HCT116 (cell line): ENCODE results near the gene PRRX1. TPM values are rescaled to one million over a fixed set of nuclear protein-coding genes. Genes with fewer than 3 reads are reported as not detected.

Experiments used
- ATAC-seq: fragments of 200-7000 bp; cut with Tn5 transposase; 2 replicates; pipeline ENCODE4 v1.9.1; 2020; ENCODE audit warnings: mild to moderate bottlenecking, moderate library complexity
- BruUV-seq: library from RNA; stranded (reverse); fragments of 400-500 nt; replicated peaks from 2 replicates; lab custom pipeline; 2021; lab: Mats Ljungman, UMichigan
- CTCF ChIA-PET: fragments of 300-600 bp; sonication (Branson Sonifier 250); formaldehyde crosslinking; loops from one replicate; lab custom pipeline; 2021; ENCODE audit warnings: antibody characterized with exemption; lab: Charles Lee
- POLR2A ChIA-PET: fragments of 300-600, 350-600 bp; sonication (Branson Sonifier 250); formaldehyde crosslinking; loops from one replicate; lab custom pipeline; 2021; ENCODE audit warnings: antibody characterized with exemption; lab: Charles Lee
- RAD21 ChIA-PET, 2 experiments: fragments of 300-600 bp; sonication (Branson Sonifier 250); formaldehyde crosslinking; loops; one replicate each; lab custom pipeline; 2023; ENCODE audit warnings: low total read pairs in 2 of 2; ENCODE audit not compliant: uncharacterized antibody in 2 of 2, unreplicated experiment in 2 of 2, low non-redundant PET in 1 of 2; lab: Charles Lee
- DNase-seq: peaks from one replicate; pipeline ENCODE4 v3.0.0-alpha.2; 2010; ENCODE audit warnings: low read depth, low spot score
- H2AFZ ChIP-seq: fragments of 200-600 bp; shearing (Covaris generic), sonication (generic); 2 replicates; pipeline ENCODE4 v1.6.1; 2017; ENCODE audit warnings: low read depth, mixed run types, mixed read lengths, antibody characterized with exemption, low read length; ENCODE audit not compliant: poor library complexity, severe bottlenecking
- H3K27ac ChIP-seq: 2 replicates; pipeline ENCODE4 v1.5.1; 2012; ENCODE audit warnings: low read depth, low read length
- H3K27me3 ChIP-seq: fragments of 200-600 bp; sonication (generic); 2 replicates; pipeline ENCODE4 v1.6.1; 2016; ENCODE audit warnings: mixed run types, low read length, mixed read lengths; ENCODE audit not compliant: insufficient read depth
- H3K36me3 ChIP-seq, 2 experiments: fragments of 200-500 bp in 1 of 2; fragments of 200-600 bp in 1 of 2; sonication (Bioruptor generic) in 1 of 2; sonication (generic) in 1 of 2; 2 replicates each; pipeline versions ENCODE4 v1.5.1 to v1.6.1; 2014 to 2016; ENCODE audit warnings: low read length in 2 of 2, inconsistent platforms in 1 of 2, mixed read lengths in 1 of 2, mixed run types in 1 of 2; ENCODE audit not compliant: insufficient read depth in 2 of 2, control insufficient read depth in 1 of 2
- H3K4me1 ChIP-seq, 2 experiments: fragments of 200-600 bp in 1 of 2; sonication (generic) in 1 of 2; 2 replicates each; pipeline versions ENCODE4 v1.5.1 to v1.6.1; 2012 to 2017; ENCODE audit warnings: low read length in 2 of 2, inconsistent platforms in 1 of 2, mild to moderate bottlenecking in 1 of 2, mixed read lengths in 1 of 2, mixed run types in 1 of 2, moderate library complexity in 1 of 2; ENCODE audit not compliant: insufficient read depth in 2 of 2, control insufficient read depth in 1 of 2
- H3K4me2 ChIP-seq: fragments of 200-600 bp; sonication (generic); 2 replicates; pipeline ENCODE4 v1.6.1; 2017; ENCODE audit warnings: mixed run types, low read length, mixed read lengths
- H3K4me3 ChIP-seq, 2 experiments: fragments of 200-600 bp in 1 of 2; sonication (generic) in 1 of 2; replicated peaks in 1 of 2; 2 replicates each; pipeline ENCODE4 v1.5.1; 2011 to 2016; ENCODE audit warnings: low read length in 2 of 2, control low read depth in 1 of 2, low read depth in 1 of 2, mild to moderate bottlenecking in 1 of 2, mixed read lengths in 1 of 2, mixed run types in 1 of 2
- H3K79me2 ChIP-seq: fragments of 200-600 bp; sonication (generic); 2 replicates; pipeline ENCODE4 v1.6.1; 2017; ENCODE audit warnings: mild to moderate bottlenecking, mixed run types, low read length, moderate library complexity, mixed read lengths; ENCODE audit not compliant: insufficient read depth
- H3K9ac ChIP-seq: fragments of 200-600 bp; sonication (generic); 2 replicates; pipeline ENCODE4 v1.6.1; 2016; ENCODE audit warnings: low read length, mixed read lengths
- H3K9me2 ChIP-seq: fragments of 200-600 bp; sonication (generic), shearing (Covaris generic); 2 replicates; pipeline ENCODE4 v1.6.1; 2017; ENCODE audit warnings: mixed run types, mild to moderate bottlenecking, moderate library complexity; ENCODE audit not compliant: insufficient read depth
- H3K9me3 ChIP-seq, 2 experiments: fragments of 200-500 bp in 1 of 2; fragments of 200-600 bp in 1 of 2; sonication (Bioruptor generic) in 1 of 2; sonication (generic) in 1 of 2; 2 replicates each; pipeline ENCODE4 v1.6.1; 2014 to 2017; ENCODE audit warnings: low read length in 2 of 2, mixed read lengths in 2 of 2, inconsistent platforms in 1 of 2, low read depth in 1 of 2, mild to moderate bottlenecking in 1 of 2, mixed run types in 1 of 2, moderate library complexity in 1 of 2; ENCODE audit not compliant: control insufficient read depth in 1 of 2, insufficient read depth in 1 of 2
- H4K20me1 ChIP-seq: fragments of 200-600 bp; sonication (generic), shearing (Covaris generic); 2 replicates; pipeline ENCODE4 v1.6.1; 2017; ENCODE audit warnings: mixed run types, mild to moderate bottlenecking, moderate library complexity; ENCODE audit not compliant: insufficient read depth
- CEBPB ChIP-seq: IDR thresholded peaks from 2 replicates; pipeline ENCODE4 v1.6.1; 2012; ENCODE audit warnings: low read depth
- CTCF ChIP-seq, 3 experiments: fragments of 200-600 bp in 1 of 3; sonication (generic) in 1 of 3; IDR thresholded peaks in 2 of 3; conservative IDR thresholded peaks in 1 of 3; 2 replicates each; pipeline ENCODE4 v1.5.1; 2012 to 2017; ENCODE audit warnings: low read depth in 2 of 3, low read length in 2 of 3, antibody characterized with exemption in 1 of 3, borderline replicate concordance in 1 of 3, control low read depth in 1 of 3, mild to moderate bottlenecking in 1 of 3, mixed read lengths in 1 of 3, mixed run types in 1 of 3, moderate library complexity in 1 of 3; ENCODE audit not compliant: insufficient read depth in 1 of 3
- EGR1 ChIP-seq: IDR thresholded peaks from 2 replicates; pipeline ENCODE4 v1.6.1; 2012; ENCODE audit warnings: low read depth
- ELF1 ChIP-seq: IDR thresholded peaks from 2 replicates; pipeline ENCODE4 v1.6.1; 2012; ENCODE audit warnings: low read depth, borderline replicate concordance
- EZH2 ChIP-seq: fragments of 200-600 bp; sonication (generic); IDR thresholded peaks from 2 replicates; pipeline ENCODE4 v1.6.1; 2017; ENCODE audit warnings: antibody characterized with exemption, mixed run types
- FOSL1 ChIP-seq: IDR thresholded peaks from 2 replicates; pipeline ENCODE4 v1.6.1; 2012; ENCODE audit warnings: low read depth
- JUND ChIP-seq: IDR thresholded peaks from 2 replicates; pipeline ENCODE4 v1.6.1; 2012
- POLR2A ChIP-seq: IDR thresholded peaks from 2 replicates; pipeline ENCODE4 v1.7.0; 2011; ENCODE audit warnings: borderline replicate concordance; ENCODE audit not compliant: insufficient read depth, insufficient read length; ENCODE audit errors: extremely low read depth
- POLR2AphosphoS5 ChIP-seq: IDR thresholded peaks from 2 replicates; pipeline ENCODE4 v1.6.1; 2011; ENCODE audit warnings: mild to moderate bottlenecking, low read depth, low read length, moderate library complexity
- RAD21 ChIP-seq: IDR thresholded peaks from 2 replicates; pipeline ENCODE4 v1.6.1; 2012; ENCODE audit warnings: low read depth, mild to moderate bottlenecking
- REST ChIP-seq: IDR thresholded peaks from 2 replicates; pipeline ENCODE4 v1.6.1; 2012; ENCODE audit warnings: low read depth
- SIN3A ChIP-seq: IDR thresholded peaks from 2 replicates; pipeline ENCODE4 v1.6.1; 2012; ENCODE audit warnings: low read depth
- SRF ChIP-seq: IDR thresholded peaks from 2 replicates; pipeline ENCODE4 v1.6.1; 2012; ENCODE audit warnings: low read depth
- TCF7L2 ChIP-seq: IDR thresholded peaks from 2 replicates; pipeline ENCODE4 v1.7.0; 2011; ENCODE audit warnings: borderline replicate concordance, inconsistent platforms; ENCODE audit not compliant: insufficient read depth, insufficient read length; ENCODE audit errors: extremely low read depth
- ZNF274 ChIP-seq: fragments of 200-500 bp; sonication (Bioruptor generic); IDR thresholded peaks from 2 replicates; pipeline ENCODE4 v1.6.1; 2014; ENCODE audit warnings: mild to moderate bottlenecking, low read depth, low read length, inconsistent platforms
- intact Hi-C: fragments of 100-400 bp; cut with micrococcal nuclease; formaldehyde crosslinking; loops from 2 replicates; pipeline ENCODE4 v1.10.0; 2022
- total RNA-seq: library from RNA; stranded (reverse); gene quantifications from one replicate; pipeline ENCODE4 v1.2.1, GENCODE V29; 2021; ENCODE audit not compliant: unreplicated experiment
- TF ChIP-seq, protein P1 (sequence below): IDR thresholded peaks from 2 replicates; pipeline ENCODE4 v1.6.1; 2012

PRRX1 gene
- total RNA-seq, 1 experiment from 2014 or later: 0.37 TPM

DNA sequence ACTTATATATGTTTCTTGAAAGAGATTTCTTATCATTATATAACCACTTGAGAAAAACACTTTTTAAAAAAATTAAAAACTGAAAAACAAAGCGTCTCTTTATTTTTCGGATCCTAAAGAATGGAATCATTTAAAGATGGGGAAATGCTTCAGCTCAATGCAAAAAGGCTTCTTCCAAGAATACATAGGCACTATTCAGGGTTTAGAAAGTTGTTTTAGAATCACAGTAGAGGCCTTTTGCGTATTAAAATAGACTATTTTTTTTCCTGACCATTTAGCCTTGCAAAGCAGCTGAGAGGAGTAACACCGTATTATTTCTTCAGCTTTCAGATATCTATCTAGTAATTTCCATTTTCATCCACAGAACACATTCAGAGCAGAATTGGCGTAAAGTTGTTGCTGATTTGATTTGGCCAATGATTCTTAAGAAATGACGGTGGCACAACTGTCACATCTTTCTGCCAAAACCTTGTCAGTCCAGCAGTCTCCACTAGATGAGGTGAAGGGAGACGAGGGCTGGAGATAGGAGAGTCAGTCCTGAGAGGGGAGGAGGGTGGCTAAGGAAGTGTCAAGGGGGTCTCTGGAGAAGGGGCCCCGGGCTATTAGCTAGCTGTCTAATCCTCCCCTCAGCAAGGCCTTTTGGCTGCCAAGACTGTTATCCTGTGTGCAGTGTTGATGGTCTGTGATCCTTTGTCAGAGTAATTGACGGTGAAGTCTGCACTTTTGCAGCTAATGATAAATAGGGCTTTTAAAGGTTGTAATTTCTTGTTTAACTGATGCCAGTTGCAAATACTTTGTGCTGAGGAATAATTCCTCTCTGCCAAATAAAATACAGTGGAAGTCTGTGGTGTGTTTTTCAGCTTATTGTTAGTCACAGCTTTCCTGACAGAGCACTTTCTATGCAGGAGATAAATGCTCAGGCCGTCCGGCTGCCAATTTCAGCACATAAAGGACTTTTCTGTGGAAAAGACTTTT, 34.7 kb downstream of the PRRX1 start:
- no peaks in the 10 kb centered on the region for H3K27me3 ChIP-seq
- no peaks in the 10 kb centered on the region for H3K9me3 ChIP-seq
- ATAC-seq (no peak), DNase-seq (no peak)
- H2AFZ ChIP-seq: no peak overlapping the region
- H3K4me1 ChIP-seq: no peaks in the 10 kb centered on the region
- ChIA-PET RAD21 (no interaction called here), POLR2A (no interaction called here), CTCF (interaction anchor here (0.9 to 2.0 kb wide), 2 partner anchors 8 to 9 kb away, joined by 3 to 8 read pairs; no protein-coding TSS in a partner anchor)
- H3K4me2 ChIP-seq: no peak overlapping the region
- H3K36me3 ChIP-seq: no peaks in the 10 kb centered on the region
- no peaks in the 10 kb centered on the region for H3K79me2 ChIP-seq
- no TSS peak for BruUV-seq
- no peak overlapping the region for H3K4me3 ChIP-seq
- intact Hi-C loops: no loop called here
- no peak overlapping the region for H3K9ac ChIP-seq
- no peaks in the 10 kb centered on the region for H4K20me1 ChIP-seq
- H3K9me2 ChIP-seq: no peaks in the 10 kb centered on the region
- H3K27ac ChIP-seq: no peak overlapping the region
- TF ChIP-seq POLR2A (no peak), SRF (no peak), CEBPB (no peak), CTCF (IDR thresholded peaks at IDR 0.05 in 2 of 3, conservative IDR thresholded peaks at IDR 0.05 in 1 of 3; ENCODE audit: borderline replicate concordance in 1 of 3, insufficient read depth in 1 of 3, low read depth in 2 of 3, low read length in 2 of 3) (no peak), FOSL1 (no peak), ZNF274 (no peak), ELF1 (no peak), TCF7L2 (no peak), EZH2 (no peak), EGR1 (no peak), RAD21 (no peak), REST (no peak), JUND (no peak), SIN3A (no peak), POLR2AphosphoS5 (no peak)
- TF ChIP-seq, protein P1, sequence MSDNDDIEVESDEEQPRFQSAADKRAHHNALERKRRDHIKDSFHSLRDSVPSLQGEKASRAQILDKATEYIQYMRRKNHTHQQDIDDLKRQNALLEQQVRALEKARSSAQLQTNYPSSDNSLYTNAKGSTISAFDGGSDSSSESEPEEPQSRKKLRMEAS: no peak
